GOT3 (cell line): Measurements from ENCODE around the gene F10.

Experiments
- DNase-seq: peaks from one replicate; lab custom pipeline; 2025; ENCODE audit warnings: mixed read lengths; lab: John Stamatoyannopoulos, UW

F10 gene

GRCh38 chr13:113171250-113172125 lies 48.9 kb downstream of the F10 start:
- DNase-seq = no peak

GRCh38 chr13:113172419-113172926 lies 49.9 kb downstream of the F10 start:
- no peak for DNase-seq

- no peak for DNase-seq
These were observed 53.7 kb downstream of the F10 start for GRCh38 chr13:113176280-113176679.

- DNase-seq = no peak
These were observed 54.2 kb downstream of the F10 start for GRCh38 chr13:113176822-113177221.

- DNase-seq = no peak
These were observed 55.7 kb downstream of the F10 start for GRCh38 chr13:113178070-113178895.

- no peak for DNase-seq
These were observed 56.2 kb downstream of the F10 start for GRCh38 chr13:113178896-113179167.

GRCh38 chr13:113179374-113180230 lies 57.0 kb downstream of the F10 start:
- DNase-seq = no peak

- DNase-seq = no peak
These were observed 59.4 kb downstream of the F10 start for GRCh38 chr13:113182046-113182445.

- no peak for DNase-seq
These were observed 61.0 kb downstream of the F10 start for GRCh38 chr13:113183450-113184129.

- no peak for DNase-seq
These were observed 62.2 kb downstream of the F10 start for GRCh38 chr13:113184568-113185440.

GRCh38 chr13:113186061-113186900 lies 63.7 kb downstream of the F10 start:
- no peak for DNase-seq

- peak; percentile 64 for DNase-seq
These were observed 64.7 kb downstream of the F10 start for GRCh38 chr13:113187263-113187669.

GRCh38 chr13:113187883-113188665 lies 65.5 kb downstream of the F10 start:
- DNase-seq = no peak

GRCh38 chr13:113190181-113190580 lies 67.6 kb downstream of the F10 start:
- DNase-seq = no peak

GRCh38 chr13:113192279-113192678 lies 69.7 kb downstream of the F10 start:
- no peak for DNase-seq

- DNase-seq = no peak
These were observed 70.3 kb downstream of the F10 start for GRCh38 chr13:113192902-113193301.

- no peak for DNase-seq
These were observed 72.8 kb downstream of the F10 start for GRCh38 chr13:113195360-113195759.

GRCh38 chr13:113196970-113197737 lies 74.6 kb downstream of the F10 start:
- DNase-seq = no peak
